ACC112 (cell line): ENCODE results near the gene CPXM2.
A peak's percentile ranks its signal among the peaks of the same experiment; 100 is the strongest.

Source experiments
- H2AFZ ChIP-seq: fragments of 200-600 bp; sonication (generic); one replicate; pipeline ENCODE4 v1.6.0; 2017; ENCODE audit warnings: antibody characterized with exemption, low read length; ENCODE audit not compliant: unreplicated experiment
- H3K27ac ChIP-seq: fragments of 200-600 bp; sonication (generic); 2 replicates; pipeline ENCODE4 v1.5.1; 2014; ENCODE audit warnings: low read depth, mild to moderate bottlenecking, antibody characterized with exemption, low read length, moderate library complexity
- H3K27me3 ChIP-seq: fragments of 200-600 bp; sonication (generic); 2 replicates; pipeline ENCODE4 v1.6.1; 2014; ENCODE audit warnings: mild to moderate bottlenecking, antibody characterized with exemption, low read length, moderate library complexity, mixed read lengths; ENCODE audit not compliant: insufficient read depth
- H3K36me3 ChIP-seq: fragments of 200-600 bp; sonication (generic); 2 replicates; pipeline ENCODE4 v1.6.1; 2016; ENCODE audit warnings: mild to moderate bottlenecking, antibody characterized with exemption, low read length, moderate library complexity, mixed read lengths; ENCODE audit not compliant: insufficient read depth
- H3K4me1 ChIP-seq: fragments of 200-600 bp; sonication (generic); one replicate; pipeline ENCODE4 v1.6.1; 2016; ENCODE audit warnings: low read length, mixed read lengths; ENCODE audit not compliant: insufficient read depth, unreplicated experiment, control insufficient read depth
- H3K4me3 ChIP-seq: fragments of 200-600 bp; sonication (generic); 2 replicates; pipeline ENCODE4 v1.5.1; 2014; ENCODE audit warnings: mild to moderate bottlenecking, low read depth, low read length
- H3K79me2 ChIP-seq: fragments of 200-600 bp; sonication (generic); one replicate; pipeline ENCODE4 v1.6.0; 2016; ENCODE audit warnings: low read length; ENCODE audit not compliant: control insufficient read depth, unreplicated experiment, insufficient read depth

The CPXM2 gene

DNA sequence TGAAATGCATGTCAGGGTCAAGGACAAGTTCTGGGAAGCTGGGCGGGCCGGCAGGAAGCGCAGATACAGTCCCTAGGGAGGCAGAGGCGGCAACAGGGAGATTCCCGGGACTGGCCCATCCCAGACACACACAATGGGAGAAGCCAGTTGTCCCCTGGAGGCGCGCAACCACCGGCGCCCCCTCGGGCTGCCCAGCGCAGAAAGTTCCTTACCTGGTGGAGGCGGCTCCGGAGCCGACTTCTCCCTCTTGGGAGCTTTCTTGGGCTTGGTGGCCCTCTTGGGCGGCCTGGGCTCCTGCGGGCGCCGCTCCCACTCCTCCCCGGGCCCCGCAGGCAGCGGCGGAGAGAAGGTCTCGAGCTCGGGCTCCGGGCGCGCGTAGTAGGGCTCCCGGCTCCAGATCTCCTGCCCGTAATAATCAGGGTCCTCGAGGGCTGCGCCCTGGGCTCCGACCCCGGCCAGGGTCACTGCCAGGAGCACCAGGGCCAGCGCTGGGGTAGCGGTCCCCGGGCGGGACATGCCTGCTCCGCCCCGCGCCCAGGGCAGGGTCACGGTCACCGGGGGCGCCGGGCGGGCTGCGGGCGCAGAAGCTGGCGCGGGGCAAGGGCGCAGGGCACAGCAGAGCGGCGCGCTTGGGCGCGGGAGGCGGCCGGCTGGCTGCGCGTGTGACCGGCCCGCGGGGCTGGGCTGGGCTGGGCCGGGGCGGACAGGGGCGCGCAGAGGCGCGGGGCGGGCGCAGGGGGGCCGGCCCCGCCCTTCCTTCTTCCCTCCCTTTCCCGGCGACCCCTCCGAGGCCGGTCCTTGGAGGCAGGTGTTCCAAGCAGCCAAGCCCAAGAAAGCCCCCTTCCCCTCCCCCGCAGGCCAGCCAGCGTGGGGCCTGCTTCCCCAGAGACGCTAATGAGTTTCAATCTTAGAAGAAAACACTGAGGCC, at the start of gene CPXM2:
CPXM2 (minus strand) TSS at position 664 of the 928 bp plus-strand sequence; CDS start at position 516, 148 bp downstream.
- H3K27ac ChIP-seq: no peak within 1 kb of the TSS
- no peaks in the 10 kb centered on the region for H3K4me1 ChIP-seq
- no peaks in the 10 kb centered on the region for H3K36me3 ChIP-seq
- no peaks in the 10 kb centered on the region for H3K79me2 ChIP-seq
- 0 out of 2 replicates have a peak within 1 kb of the TSS, but pooled peaks have one; percentile 4 for H3K4me3 ChIP-seq
- no peaks in the 10 kb centered on the region for H3K27me3 ChIP-seq
- no peak within 1 kb of the TSS for H2AFZ ChIP-seq

DNA sequence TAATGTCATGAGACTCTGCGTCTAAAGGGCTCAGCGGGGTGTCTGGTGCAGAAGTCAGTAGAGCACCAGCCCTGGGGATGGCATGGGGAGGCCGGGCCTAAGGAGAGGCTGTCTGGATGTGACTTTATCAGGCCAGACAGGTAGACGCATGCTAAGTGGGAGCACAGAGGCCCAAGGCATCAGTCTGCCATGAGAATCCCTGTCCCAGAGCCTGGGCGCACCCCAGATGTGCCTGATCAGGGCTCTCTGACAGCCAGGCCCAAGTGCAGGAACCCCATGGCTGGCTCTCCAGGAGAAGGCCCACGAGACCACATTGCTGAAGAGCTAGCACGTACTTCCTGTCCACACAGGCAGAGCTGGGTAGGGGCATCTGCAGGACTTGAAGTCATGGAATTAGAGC, 48.0 kb upstream of the CPXM2 start:
- Histone ChIP-seq H3K79me2 (no peaks in the 10 kb centered on the region), H3K36me3 (no peaks in the 10 kb centered on the region), H3K27me3 (no peaks in the 10 kb centered on the region), H3K27ac (no peak overlapping the region), H2AFZ (no peak overlapping the region), H3K4me3 (no peak overlapping the region), H3K4me1 (no peaks in the 10 kb centered on the region)

DNA sequence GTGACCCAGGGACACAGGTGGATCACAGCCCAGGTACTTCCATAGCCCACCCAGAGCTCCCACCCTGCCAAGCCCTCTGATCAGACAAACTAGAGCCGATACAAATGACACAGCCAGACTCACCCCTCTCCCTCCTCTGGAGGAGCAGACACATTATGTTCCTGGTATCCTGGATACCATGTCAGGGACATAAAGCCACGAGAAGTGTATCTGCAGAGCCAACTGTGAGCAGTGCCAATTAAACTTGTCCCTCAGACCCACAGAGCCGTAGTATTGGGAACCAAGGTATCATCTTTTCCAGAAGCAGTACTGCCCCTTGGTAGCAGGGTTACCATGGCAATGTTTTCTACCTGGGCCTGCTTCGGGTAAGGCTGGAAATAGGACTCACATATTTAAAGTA, 47.3 kb upstream of the CPXM2 start:
- H3K4me3 ChIP-seq: no peak overlapping the region
- no peaks in the 10 kb centered on the region for H3K79me2 ChIP-seq
- no peaks in the 10 kb centered on the region for H3K27me3 ChIP-seq
- no peak overlapping the region for H2AFZ ChIP-seq
- no peaks in the 10 kb centered on the region for H3K36me3 ChIP-seq
- H3K4me1 ChIP-seq: no peaks in the 10 kb centered on the region
- H3K27ac ChIP-seq: no peak overlapping the region

DNA sequence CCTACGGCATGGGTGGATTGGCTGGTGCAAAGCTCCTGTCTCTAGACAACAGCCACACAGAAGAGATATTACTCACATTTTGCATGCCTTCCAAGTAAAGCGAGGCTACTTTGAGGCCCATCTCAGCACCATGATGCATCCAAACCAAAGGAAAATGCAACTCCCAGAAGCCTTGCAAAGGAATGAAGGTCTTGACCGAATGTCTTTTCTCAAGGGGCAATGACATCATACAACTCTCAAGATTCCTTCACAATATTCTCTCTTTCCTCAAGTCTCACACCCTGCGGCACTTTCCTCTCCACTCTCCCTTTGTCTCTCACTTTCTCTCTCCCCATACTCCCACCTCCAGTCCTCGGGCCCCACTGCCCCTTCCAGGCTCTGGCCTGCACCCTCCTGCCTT, 44.8 kb upstream of the CPXM2 start:
- no peak overlapping the region for H3K27ac ChIP-seq
- no peaks in the 10 kb centered on the region for H3K4me1 ChIP-seq
- H2AFZ ChIP-seq: no peak overlapping the region
- H3K27me3 ChIP-seq: no peaks in the 10 kb centered on the region
- no peak overlapping the region for H3K4me3 ChIP-seq
- H3K79me2 ChIP-seq: no peaks in the 10 kb centered on the region
- no peaks in the 10 kb centered on the region for H3K36me3 ChIP-seq

DNA sequence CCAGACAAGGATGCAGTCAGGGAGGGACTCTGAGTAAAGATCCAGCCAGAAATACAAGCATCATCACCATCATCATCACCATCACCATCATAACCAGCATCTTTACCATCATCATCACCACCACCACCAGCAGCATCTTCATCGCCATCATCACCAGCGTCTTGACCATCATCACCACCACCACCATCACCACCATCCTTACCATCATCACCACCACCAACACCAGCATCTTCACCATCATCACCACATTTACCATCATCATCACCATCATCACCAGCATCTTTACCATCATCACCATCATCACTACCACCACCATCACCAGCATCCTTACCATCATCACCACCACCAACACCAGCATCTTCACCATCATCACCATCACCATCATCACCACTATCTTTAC, 44.1 kb upstream of the CPXM2 start:
- Histone ChIP-seq H3K36me3 (no peaks in the 10 kb centered on the region), H3K27me3 (no peaks in the 10 kb centered on the region), H3K4me1 (no peaks in the 10 kb centered on the region), H2AFZ (no peak overlapping the region), H3K4me3 (no peak overlapping the region), H3K79me2 (no peaks in the 10 kb centered on the region), H3K27ac (no peak overlapping the region)

DNA sequence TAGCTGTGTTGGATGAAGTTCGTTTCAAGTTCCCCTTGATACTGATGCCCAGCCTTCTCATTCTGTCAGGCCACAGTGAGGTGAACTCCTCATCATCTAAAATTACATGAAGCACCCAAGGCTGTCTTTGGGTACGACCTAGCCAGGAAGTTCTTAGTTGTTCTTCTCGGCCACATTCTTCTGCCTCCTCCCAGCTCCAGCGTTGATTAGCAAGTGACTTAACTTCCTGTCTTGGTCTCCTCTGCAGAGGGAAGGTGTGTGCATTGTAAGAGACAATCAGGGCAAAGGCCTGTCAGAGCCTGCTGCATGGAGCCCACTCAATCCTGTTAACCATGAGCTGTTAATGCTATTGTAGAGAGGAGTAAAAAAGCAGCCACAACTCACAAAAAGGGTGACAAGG, 43.2 kb upstream of the CPXM2 start:
- H3K27ac ChIP-seq: no peak overlapping the region

DNA sequence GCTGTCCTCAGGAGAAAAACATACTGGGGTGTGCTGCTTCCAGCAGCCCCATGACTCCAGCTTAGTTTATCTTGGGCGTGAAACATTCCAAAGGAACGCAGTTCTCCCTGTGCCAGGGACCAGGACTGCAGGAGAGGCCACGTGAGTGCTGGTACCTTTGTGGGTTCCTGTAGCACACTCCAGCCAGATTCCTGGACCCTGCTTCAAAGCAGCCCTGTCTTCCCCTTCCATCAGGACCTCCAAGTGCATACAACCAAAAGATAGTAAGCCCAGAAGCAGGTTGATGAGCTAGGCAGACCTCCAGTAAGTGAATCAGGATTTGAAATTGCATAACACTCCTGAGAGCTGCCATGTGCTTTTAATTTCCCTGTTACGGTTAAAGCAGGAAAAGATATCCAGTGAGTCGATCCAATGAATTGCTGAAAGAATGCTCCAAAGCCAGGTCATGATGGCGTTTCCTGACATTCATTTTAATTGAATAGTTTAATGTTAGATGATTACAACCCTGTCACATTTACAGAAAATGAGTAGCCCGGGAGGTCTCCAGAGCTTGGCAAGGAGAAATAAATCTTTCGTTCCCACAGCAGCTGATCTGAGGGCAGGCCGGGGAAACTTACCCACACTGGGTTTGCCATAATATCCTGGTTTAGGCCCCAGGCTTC, 38.9 kb upstream of the CPXM2 start:
- Histone ChIP-seq H3K27ac (no peak overlapping the region), H3K27me3 (no peaks in the 10 kb centered on the region), H2AFZ (no peak overlapping the region), H3K79me2 (no peaks in the 10 kb centered on the region), H3K4me3 (no peak overlapping the region), H3K36me3 (no peaks in the 10 kb centered on the region), H3K4me1 (no peaks in the 10 kb centered on the region)

More for the DNA sequence above, 43.2 kb upstream of the CPXM2 start:
- Histone ChIP-seq H3K4me3 (no peak overlapping the region), H3K4me1 (no peaks in the 10 kb centered on the region), H2AFZ (no peak overlapping the region), H3K36me3 (no peaks in the 10 kb centered on the region), H3K27me3 (no peaks in the 10 kb centered on the region), H3K79me2 (no peaks in the 10 kb centered on the region)

DNA sequence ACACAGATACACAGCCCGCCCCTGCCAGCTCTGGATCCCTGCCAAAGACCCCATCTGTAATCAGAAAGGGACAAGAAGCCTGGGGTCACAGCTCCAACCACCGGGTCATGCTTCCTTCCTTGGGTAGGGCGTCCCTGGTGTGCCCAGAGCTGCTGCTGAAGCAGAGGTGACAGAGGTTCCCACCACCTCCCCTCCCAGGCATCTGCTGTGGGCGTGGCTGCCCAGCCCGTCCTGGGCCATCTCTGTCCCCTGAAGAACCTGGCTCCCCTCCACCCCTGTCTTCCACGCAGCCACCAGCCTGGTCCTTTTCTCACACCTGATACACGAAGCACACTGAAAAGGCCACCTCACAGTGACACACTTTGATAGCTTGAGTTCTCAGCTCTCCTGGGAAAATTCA, 38.2 kb upstream of the CPXM2 start:
- Histone ChIP-seq H2AFZ (no peak overlapping the region), H3K79me2 (no peaks in the 10 kb centered on the region), H3K4me1 (no peaks in the 10 kb centered on the region), H3K4me3 (no peak overlapping the region), H3K36me3 (no peaks in the 10 kb centered on the region), H3K27ac (no peak overlapping the region), H3K27me3 (no peaks in the 10 kb centered on the region)

DNA sequence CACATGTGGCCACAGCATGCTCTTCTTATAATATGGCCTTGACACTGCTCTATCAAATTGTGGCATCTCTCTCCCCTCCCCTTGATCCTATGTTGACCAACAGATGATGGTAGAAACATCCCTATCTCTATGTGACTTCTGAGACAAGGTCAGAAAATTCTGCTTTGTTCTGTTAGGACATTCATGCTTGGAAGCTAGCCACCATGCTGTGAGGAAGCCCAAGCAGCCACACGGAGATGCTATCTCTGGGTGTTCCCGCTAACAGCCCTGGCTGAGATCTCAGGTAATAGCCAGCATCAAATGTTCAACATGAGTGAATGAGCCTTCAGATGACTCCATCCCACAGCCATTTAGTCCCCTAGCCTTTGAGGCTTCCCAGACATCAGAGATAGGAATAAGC, 36.8 kb upstream of the CPXM2 start:
- H2AFZ ChIP-seq: no peak overlapping the region
- H3K4me3 ChIP-seq: no peak overlapping the region
- H3K36me3 ChIP-seq: no peaks in the 10 kb centered on the region
- no peaks in the 10 kb centered on the region for H3K27me3 ChIP-seq
- H3K27ac ChIP-seq: no peak overlapping the region
- no peaks in the 10 kb centered on the region for H3K79me2 ChIP-seq
- H3K4me1 ChIP-seq: no peaks in the 10 kb centered on the region

DNA sequence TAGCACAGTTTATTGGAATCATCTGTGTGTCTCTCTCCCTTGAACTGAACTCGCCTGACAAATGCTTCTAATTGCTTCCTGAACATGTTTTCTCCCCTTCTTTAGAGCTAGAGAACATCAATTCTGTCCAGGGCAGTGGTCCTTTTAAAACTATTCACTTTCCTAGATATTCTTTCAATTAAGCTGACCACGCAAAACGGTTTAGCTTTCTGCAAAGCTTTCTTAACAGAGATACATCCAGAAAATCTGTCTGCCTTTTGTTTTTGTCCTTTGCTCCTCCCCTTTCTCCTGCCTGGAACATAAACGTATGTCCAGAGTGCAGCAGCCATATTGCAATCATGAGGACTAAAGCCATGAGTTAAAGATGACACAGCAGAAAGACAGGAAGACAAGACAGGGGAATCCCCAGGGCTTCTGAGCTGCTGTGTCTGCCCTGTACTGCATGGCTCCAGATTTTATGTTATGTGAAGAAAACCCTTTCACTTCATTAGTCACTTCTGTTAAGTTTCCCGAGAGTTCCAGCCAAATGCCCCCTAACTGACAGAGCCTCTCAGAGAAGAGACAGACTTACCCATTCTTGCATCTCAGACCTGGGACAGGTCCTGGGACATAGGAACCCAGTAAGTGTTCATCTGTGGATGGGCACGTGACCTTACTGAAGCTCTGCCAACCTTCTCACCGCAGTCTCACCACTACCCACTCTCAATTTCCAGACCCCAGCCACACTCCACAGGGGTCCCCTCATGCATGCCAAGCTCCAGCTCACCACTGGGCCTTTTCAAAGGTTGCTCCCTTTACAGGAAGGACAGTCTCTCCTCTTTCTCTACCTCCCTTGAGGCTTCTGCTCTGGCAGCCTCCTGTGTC, 35.0 kb upstream of the CPXM2 start:
- H3K36me3 ChIP-seq: no peaks in the 10 kb centered on the region
- no peaks in the 10 kb centered on the region for H3K79me2 ChIP-seq
- no peaks in the 10 kb centered on the region for H3K27me3 ChIP-seq
- H3K4me3 ChIP-seq: no peak overlapping the region
- H3K4me1 ChIP-seq: no peaks in the 10 kb centered on the region
- no peak overlapping the region for H2AFZ ChIP-seq
- H3K27ac ChIP-seq: no peak overlapping the region
